GM18502 (cell line): ENCODE measurements around the gene NDUFAF2.
"Not testable (repeated sequence)": the region's sequence is repeated elsewhere in the genome, so short reads cannot be mapped to it uniquely, and the experiment has no call there.

ENCODE experiments used
- ATAC-seq: cut with Tn5 transposase; IDR thresholded peaks from one replicate; pipeline ENCODE4 v1.9.1; 2021; ENCODE audit warnings: mild to moderate bottlenecking; ENCODE audit not compliant: unreplicated experiment, poor library complexity

NDUFAF2 gene

GRCh38 chr5:61162832-61163567, 218.0 kb downstream of the NDUFAF2 start:
- ATAC-seq, result no peak

- no peak for ATAC-seq
Observed at GRCh38 chr5:61163905-61164304, 218.9 kb downstream of the NDUFAF2 start.

GRCh38 chr5:61167382-61167781, 222.4 kb downstream of the NDUFAF2 start:
- ATAC-seq, result no peak

GRCh38 chr5:61168951-61169350, 223.9 kb downstream of the NDUFAF2 start:
- ATAC-seq, result no peak

GRCh38 chr5:61171479-61171878, 226.5 kb downstream of the NDUFAF2 start:
- ATAC-seq, result no peak

GRCh38 chr5:61176631-61177030, 231.6 kb downstream of the NDUFAF2 start:
- ATAC-seq, result no peak

GRCh38 chr5:61177070-61177469, 232.1 kb downstream of the NDUFAF2 start:
- ATAC-seq, result no peak

- peak; percentile 90 for ATAC-seq
Observed at GRCh38 chr5:61177716-61178115, 232.7 kb downstream of the NDUFAF2 start.

GRCh38 chr5:61178702-61179101, 233.7 kb downstream of the NDUFAF2 start:
- ATAC-seq, result no peak

GRCh38 chr5:61180886-61181285, 235.9 kb downstream of the NDUFAF2 start:
- no peak for ATAC-seq

- no peak for ATAC-seq
Observed at GRCh38 chr5:61182449-61182848, 237.4 kb downstream of the NDUFAF2 start.

- ATAC-seq, result no peak
Observed at GRCh38 chr5:61183538-61183937, 238.5 kb downstream of the NDUFAF2 start.

- no peak for ATAC-seq
Observed at GRCh38 chr5:61184708-61185107, 239.7 kb downstream of the NDUFAF2 start.

- ATAC-seq, result no peak
Observed at GRCh38 chr5:61186634-61187033, 241.6 kb downstream of the NDUFAF2 start.

GRCh38 chr5:61187352-61187751, 242.3 kb downstream of the NDUFAF2 start:
- ATAC-seq, result not testable (repeated sequence)

- ATAC-seq, result not testable (repeated sequence)
Observed at GRCh38 chr5:61187826-61188225, 242.8 kb downstream of the NDUFAF2 start.

- no peak for ATAC-seq
Observed at GRCh38 chr5:61198606-61199005, 253.6 kb downstream of the NDUFAF2 start.

GRCh38 chr5:61200582-61201155, 255.7 kb downstream of the NDUFAF2 start:
- peak; percentile 79 for ATAC-seq

GRCh38 chr5:61202213-61202612, 257.2 kb downstream of the NDUFAF2 start:
- no peak for ATAC-seq
